HepG2 (cell line): Measurements from ENCODE around the gene AAMP. TPM values are rescaled to one million over a fixed set of nuclear protein-coding genes. Genes with fewer than 3 reads are reported as not detected.

ENCODE experiments used
- FOXJ3 ChIP-seq: sonication (generic); formaldehyde crosslinking; IDR thresholded peaks from 2 replicates; pipeline ENCODE4 v1.4.0; 2020; ENCODE audit warnings: missing genetic modification reagents, mild to moderate bottlenecking, borderline replicate concordance
- HIC2 ChIP-seq: sonication (generic); formaldehyde crosslinking; IDR thresholded peaks from 2 replicates; pipeline ENCODE4 v1.9.0; 2022; ENCODE audit warnings: low read depth, missing genetic modification reagents
- HNF1B ChIP-seq: sonication (generic); formaldehyde crosslinking; IDR thresholded peaks from 2 replicates; pipeline ENCODE4 v1.5.1; 2020; ENCODE audit warnings: mild to moderate bottlenecking, moderate library complexity, missing genetic modification reagents
- KDM5A ChIP-seq: fragments of 200-600 bp; sonication (generic); IDR thresholded peaks from 2 replicates; pipeline ENCODE4 v1.7.0; 2018; ENCODE audit warnings: antibody characterized with exemption, mild to moderate bottlenecking, low read length, borderline replicate concordance
- KMT2A ChIP-seq: sonication (generic); formaldehyde crosslinking; IDR thresholded peaks from 2 replicates; pipeline ENCODE4 v1.4.0; 2020; ENCODE audit warnings: missing genetic modification reagents
- MEF2D ChIP-seq: sonication (generic); formaldehyde crosslinking; IDR thresholded peaks from 2 replicates; pipeline ENCODE4 v1.5.1; 2020; ENCODE audit warnings: mild to moderate bottlenecking, missing genetic modification reagents
- MTA1 ChIP-seq: sonication (generic); formaldehyde crosslinking; IDR thresholded peaks from 2 replicates; pipeline ENCODE4 v1.4.0; 2020; ENCODE audit warnings: missing genetic modification reagents, mild to moderate bottlenecking, borderline replicate concordance
- NFATC3 ChIP-seq: sonication (generic); formaldehyde crosslinking; IDR thresholded peaks from 2 replicates; pipeline ENCODE4 v1.5.1; 2020; ENCODE audit warnings: mild to moderate bottlenecking, missing genetic modification reagents
- NFE2L2 ChIP-seq: fragments of 150-350 bp; IDR thresholded peaks from 2 replicates; pipeline ENCODE4 v1.6.1; 2014; ENCODE audit warnings: low read length
- PLSCR1 ChIP-seq: sonication (generic); formaldehyde crosslinking; IDR thresholded peaks from 2 replicates; pipeline ENCODE4 v1.5.0; 2020; ENCODE audit warnings: missing genetic modification reagents, mild to moderate bottlenecking, borderline replicate concordance
- POLR2AphosphoS5 ChIP-seq: IDR thresholded peaks from 2 replicates; pipeline ENCODE4 v1.6.1; 2012; ENCODE audit warnings: low read depth, low read length
- THAP11 ChIP-seq: IDR thresholded peaks from 2 replicates; pipeline ENCODE4 v1.6.1; 2016; ENCODE audit warnings: missing biosample characterization, missing genetic modification reagents
- THRA ChIP-seq: sonication (generic); formaldehyde crosslinking; IDR thresholded peaks from 2 replicates; pipeline ENCODE4 v1.4.0; 2020; ENCODE audit warnings: missing genetic modification reagents, borderline replicate concordance
- ZFY ChIP-seq: sonication (generic); formaldehyde crosslinking; IDR thresholded peaks from 2 replicates; pipeline ENCODE4 v1.4.0; 2020; ENCODE audit warnings: missing genetic modification reagents
- ZNF124 ChIP-seq: sonication (generic); formaldehyde crosslinking; IDR thresholded peaks from 2 replicates; pipeline ENCODE4 v1.4.0; 2020; ENCODE audit warnings: missing genetic modification reagents
- ZNF20 ChIP-seq: sonication (generic); formaldehyde crosslinking; IDR thresholded peaks from 2 replicates; pipeline ENCODE4 v1.4.0; 2020; ENCODE audit warnings: mild to moderate bottlenecking, moderate library complexity, missing genetic modification reagents
- ZNF567 ChIP-seq: sonication (generic); formaldehyde crosslinking; IDR thresholded peaks from 2 replicates; pipeline ENCODE4 v1.8.1; 2023; ENCODE audit warnings: mild to moderate bottlenecking, missing genetic modification reagents, borderline replicate concordance
- ZNF660 ChIP-seq: sonication (generic); formaldehyde crosslinking; IDR thresholded peaks from 2 replicates; pipeline ENCODE4 v1.5.1; 2020; ENCODE audit warnings: mild to moderate bottlenecking, low read depth, missing genetic modification reagents, borderline replicate concordance
- ZNF768 ChIP-seq: sonication (generic); formaldehyde crosslinking; IDR thresholded peaks from 2 replicates; pipeline ENCODE4 v1.4.0; 2020; ENCODE audit warnings: missing genetic modification reagents
- ZNF776 ChIP-seq: sonication (generic); formaldehyde crosslinking; IDR thresholded peaks from 2 replicates; pipeline ENCODE4 v1.4.0; 2020; ENCODE audit warnings: mild to moderate bottlenecking, missing genetic modification reagents
- ZNF883 ChIP-seq: sonication (generic); formaldehyde crosslinking; IDR thresholded peaks from 2 replicates; pipeline ENCODE4 v1.5.1; 2020; ENCODE audit warnings: mild to moderate bottlenecking, missing genetic modification reagents; ENCODE audit errors: not compliant biosample characterization
- polyA plus RNA-seq, 8 experiments: library from polyadenylated mRNA; depleted of rRNA in 3 of 8; stranded (reverse) in 7 of 8; unstranded in 1 of 8; fragments of >200 nt; fragmentation: Illumina TruSeq in 4 of 8; extraction: Trizol in 4 of 8; gene quantifications; 2 replicates each; pipeline versions ENCODE4 v1.2.1 to v1.2.3, GENCODE V29; 2011 to 2016; ENCODE audit warnings: low read depth in 4 of 8, missing spikeins in 1 of 8, mixed read lengths in 1 of 8; ENCODE audit not compliant: insufficient read depth in 1 of 8
- total RNA-seq, 5 experiments: library from RNA; depleted of rRNA; stranded (reverse); fragments of >200 nt; fragmentation: Illumina TruSeq; extraction: Trizol; gene quantifications; 2 replicates each; pipeline ENCODE4 v1.2.3, GENCODE V29; 2016; ENCODE audit warnings: low read depth in 1 of 5
- TF ChIP-seq, protein P1 (sequence below): sonication (generic); formaldehyde crosslinking; IDR thresholded peaks from 2 replicates; pipeline ENCODE4 v1.8.0; 2022; ENCODE audit warnings: missing genetic modification reagents, mild to moderate bottlenecking, borderline replicate concordance
- TF ChIP-seq, protein P2 (sequence below): sonication (generic); formaldehyde crosslinking; IDR thresholded peaks from 2 replicates; pipeline ENCODE4 v1.8.1; 2023; ENCODE audit warnings: mild to moderate bottlenecking, missing genetic modification reagents, borderline replicate concordance

The AAMP gene
- total and polyA plus RNA-seq, 2 of the 13 experiments (the other 11 are each of a cell fraction or from before 2014, with no cell fraction given) = 110 to 186 TPM

DNA sequence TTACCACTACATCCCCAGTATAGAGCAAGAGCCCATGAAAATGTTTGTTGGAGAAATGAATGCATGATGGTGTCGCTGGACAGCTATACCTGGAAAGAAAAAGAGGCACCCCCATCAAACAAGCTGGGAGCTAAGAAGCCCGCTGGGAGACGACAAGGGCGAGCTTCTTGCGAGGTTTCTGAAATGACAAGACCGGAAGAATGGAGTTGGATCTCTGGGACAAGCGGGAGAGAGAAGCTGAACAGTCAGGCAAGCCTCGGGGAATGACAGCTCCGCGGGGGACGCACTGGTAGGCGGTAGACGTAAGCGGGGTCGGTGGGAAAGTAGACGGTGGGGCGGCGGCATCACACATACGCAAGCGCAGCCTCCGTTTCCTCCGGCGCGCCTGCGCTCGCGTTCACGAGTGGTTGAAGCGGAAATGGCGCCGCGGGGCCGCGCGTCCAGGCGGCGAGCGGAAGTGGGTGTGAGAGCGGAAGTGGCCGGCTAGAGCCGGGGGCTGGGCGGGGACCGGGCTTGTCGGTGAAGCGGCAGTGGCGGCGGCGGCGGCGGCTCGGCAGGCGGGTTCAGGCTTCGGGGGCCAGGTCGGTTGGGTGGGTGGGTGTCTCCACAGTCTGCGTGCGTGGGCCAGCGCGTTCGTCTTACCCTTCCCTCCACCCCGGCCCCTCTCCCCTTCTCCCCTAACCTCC lies 53.1 kb downstream of the AAMP start, which contains the start of gene ARPC2 (continued):
- TF ChIP-seq THRA (0 out of 2 replicates have a peak, but pooled peaks have one; percentile 15), MEF2D (peak; percentile 63; the same call in 1 of the 2 replicates), KDM5A (peak; percentile 40; the same call in 1 of the 2 replicates), ZNF768 (peak; percentile 40; the same call in 1 of the 2 replicates), FOXJ3 (CRISPR knock-in tag) (no peak; the same call in 1 of the 2 replicates), ZNF660 (CRISPR knock-in tag) (no peak), THAP11 (CRISPR knock-in tag) (peak; percentile 93), POLR2AphosphoS5 (peak; percentile 84), HNF1B (CRISPR knock-in tag) (peak; percentile 86), ZNF124 (peak; percentile 95), PLSCR1 (CRISPR knock-in tag) (no peak), NFATC3 (CRISPR knock-in tag) (no peak), KMT2A (CRISPR knock-in tag) (peak; percentile 89), ZNF20 (peak; percentile 64; the same call in 1 of the 2 replicates), NFE2L2 (no peak), ZNF776 (CRISPR knock-in tag) (peak; percentile 74; the same call in 1 of the 2 replicates), MTA1 (CRISPR knock-in tag) (peak; percentile 89), ZNF883 (CRISPR knock-in tag) (no peak), ZFY (CRISPR knock-in tag) (no peak; the same call in 1 of the 2 replicates), ZNF567 (no peak), HIC2 (no peak; the same call in 1 of the 2 replicates)
- TF ChIP-seq, protein P1, sequence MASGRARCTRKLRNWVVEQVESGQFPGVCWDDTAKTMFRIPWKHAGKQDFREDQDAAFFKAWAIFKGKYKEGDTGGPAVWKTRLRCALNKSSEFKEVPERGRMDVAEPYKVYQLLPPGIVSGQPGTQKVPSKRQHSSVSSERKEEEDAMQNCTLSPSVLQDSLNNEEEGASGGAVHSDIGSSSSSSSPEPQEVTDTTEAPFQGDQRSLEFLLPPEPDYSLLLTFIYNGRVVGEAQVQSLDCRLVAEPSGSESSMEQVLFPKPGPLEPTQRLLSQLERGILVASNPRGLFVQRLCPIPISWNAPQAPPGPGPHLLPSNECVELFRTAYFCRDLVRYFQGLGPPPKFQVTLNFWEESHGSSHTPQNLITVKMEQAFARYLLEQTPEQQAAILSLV (CRISPR knock-in tag) = no peak; the same call in 1 of the 2 replicates
- TF ChIP-seq, protein P2, sequence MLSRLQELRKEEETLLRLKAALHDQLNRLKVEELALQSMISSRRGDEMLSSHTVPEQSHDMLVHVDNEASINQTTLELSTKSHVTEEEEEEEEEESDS (CRISPR knock-in tag) = no peak
